Adrenal gland (tissue), 5 donors: Measurements from ENCODE around the gene TTC3.

Experiments used
- CTCF ChIP-seq, 6 experiments: fragments of 450-650 bp in 4 of 6; fragments of 200-600 bp in 2 of 6; sonication (generic) in 1 of 6; IDR thresholded peaks; 1 replicate in 5 of 6; 2 replicates in 1 of 6; pipeline versions ENCODE4 v1.5.1 to v1.8.0; 2016 to 2021; ENCODE audit warnings: antibody characterized with exemption in 6 of 6, mild to moderate bottlenecking in 2 of 6, moderate library complexity in 1 of 6
- POLR2A ChIP-seq, 2 donors: fragments of 450-650 bp; IDR thresholded peaks; one replicate each; pipeline ENCODE4 v1.6.1; 2017; ENCODE audit warnings: antibody characterized with exemption in 2 of 2, mild to moderate bottlenecking in 2 of 2, moderate library complexity in 1 of 2
- donor health status: DM: no; HTN: no; CAD: no.

GRCh38 chr21:37060296-37060695, 12.8 kb upstream of the TTC3 start:
- TF ChIP-seq CTCF (IDR thresholded peaks at IDR 0.05) = no peak
- peak in 1 of 2 donors; percentile 36 for TF ChIP-seq POLR2A (IDR thresholded peaks at IDR 0.05)
